ENCODE measurements around the gene HYLS1.

The HYLS1 gene

DNA sequence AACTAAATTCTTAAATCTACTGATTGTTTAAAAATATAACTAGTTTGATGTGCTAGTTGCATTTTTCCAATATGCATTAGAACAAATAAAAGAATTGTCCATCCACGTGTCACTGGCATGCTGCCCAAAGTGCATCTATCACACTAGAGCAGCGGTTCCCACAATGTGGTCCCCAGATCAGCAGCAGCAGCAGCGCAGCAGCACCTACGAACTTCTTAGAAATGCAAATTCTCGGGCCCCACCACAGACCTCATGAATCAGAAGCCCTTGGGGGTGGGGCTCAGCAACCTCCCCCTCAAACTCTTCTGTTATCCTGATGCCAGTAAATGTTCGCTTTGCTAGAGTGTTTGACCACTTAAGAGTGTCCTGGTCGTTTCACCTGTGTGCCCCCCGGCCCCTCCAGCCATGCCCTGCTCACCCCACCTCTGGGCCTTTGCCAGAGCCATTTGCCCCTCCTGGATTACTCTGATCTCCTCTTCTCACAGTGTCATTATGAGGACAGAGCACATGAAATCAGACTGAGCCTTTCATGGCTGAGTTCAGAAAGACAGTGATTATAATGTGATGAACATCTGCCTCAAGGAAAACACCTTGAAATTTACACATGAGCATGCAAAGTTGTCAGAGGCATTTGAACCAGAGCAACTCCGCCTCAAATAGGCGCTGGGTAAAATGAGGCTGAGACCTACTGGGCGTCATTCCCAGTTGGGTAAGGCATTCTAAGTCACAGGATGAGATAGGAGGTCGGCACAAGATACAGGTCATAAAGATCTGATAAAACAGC, 45.8 kb downstream of the HYLS1 start:
- DNase-seq (ENCODE audit: low read depth in 2 of 2): no peak

DNA sequence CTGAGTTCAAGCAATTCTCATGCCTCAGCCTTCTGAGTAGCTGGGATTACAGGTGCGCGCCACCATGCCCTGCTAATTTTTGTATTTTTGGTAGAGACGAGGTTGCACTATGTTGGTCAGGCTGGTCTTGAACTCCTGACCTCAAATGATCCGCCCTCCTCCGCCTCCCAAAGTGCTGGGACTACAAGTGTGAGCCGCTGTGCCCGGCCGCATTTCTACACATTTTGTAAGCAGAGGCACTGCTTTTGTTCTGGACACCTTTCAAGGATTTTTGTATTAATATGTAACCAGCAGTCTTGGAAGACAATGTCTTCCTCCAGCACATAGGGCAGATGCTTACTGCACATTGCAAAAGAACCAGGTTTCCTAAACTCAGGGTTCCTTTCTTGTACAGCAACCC, 47.0 kb downstream of the HYLS1 start:
- no peak for DNase-seq (ENCODE audit: low read depth in 2 of 2)

DNA sequence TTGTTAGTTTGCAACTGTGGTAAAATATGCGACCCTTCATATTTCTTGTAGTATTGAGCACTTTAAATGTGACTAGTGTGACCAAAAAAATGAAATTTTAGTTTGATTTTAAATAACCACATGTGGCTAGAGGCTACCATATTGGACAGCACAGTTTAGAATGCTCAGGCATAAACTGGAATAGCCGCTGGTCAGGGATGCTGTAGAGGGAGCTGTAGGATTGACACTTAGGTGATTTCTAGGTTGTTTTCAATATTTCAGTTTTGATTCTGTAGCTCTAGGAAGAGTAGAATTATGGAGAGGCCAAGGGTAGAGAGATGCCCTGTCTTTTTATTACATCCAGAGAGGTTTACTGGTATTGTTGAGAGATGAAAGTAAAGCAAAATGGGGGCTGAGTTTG, 47.6 kb downstream of the HYLS1 start:
- no peak for DNase-seq (ENCODE audit: low read depth in 2 of 2)

DNA sequence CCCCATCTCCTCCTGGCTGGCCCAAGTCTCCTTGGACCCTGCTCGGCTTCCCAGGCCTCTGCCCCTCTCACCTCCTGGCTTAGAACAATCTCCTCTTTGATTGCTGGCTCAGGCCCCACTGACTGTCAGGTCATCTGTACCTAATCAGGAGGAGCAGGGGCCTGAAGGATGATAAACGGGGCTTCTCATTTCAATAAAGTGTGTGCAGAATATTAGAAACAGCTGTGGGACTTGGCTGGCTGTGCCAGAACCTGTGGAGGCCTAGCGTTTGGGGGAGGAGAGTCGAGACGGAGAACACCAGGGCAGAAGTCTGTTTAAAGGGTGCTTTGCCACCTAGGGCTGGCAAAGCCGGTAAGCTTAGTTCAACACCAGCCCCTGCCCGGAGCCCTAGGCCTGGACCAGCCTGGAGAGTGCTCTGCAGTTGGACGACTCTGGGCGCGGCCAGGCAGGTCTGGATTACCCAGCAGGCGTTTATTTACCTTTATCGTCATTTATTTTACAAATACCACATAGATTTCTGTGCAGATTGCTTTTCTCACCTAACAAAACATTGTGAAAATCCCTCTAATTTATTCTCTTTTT, 48.2 kb downstream of the HYLS1 start:
- DNase-seq (ENCODE audit: low read depth in 2 of 2): no peak

DNA sequence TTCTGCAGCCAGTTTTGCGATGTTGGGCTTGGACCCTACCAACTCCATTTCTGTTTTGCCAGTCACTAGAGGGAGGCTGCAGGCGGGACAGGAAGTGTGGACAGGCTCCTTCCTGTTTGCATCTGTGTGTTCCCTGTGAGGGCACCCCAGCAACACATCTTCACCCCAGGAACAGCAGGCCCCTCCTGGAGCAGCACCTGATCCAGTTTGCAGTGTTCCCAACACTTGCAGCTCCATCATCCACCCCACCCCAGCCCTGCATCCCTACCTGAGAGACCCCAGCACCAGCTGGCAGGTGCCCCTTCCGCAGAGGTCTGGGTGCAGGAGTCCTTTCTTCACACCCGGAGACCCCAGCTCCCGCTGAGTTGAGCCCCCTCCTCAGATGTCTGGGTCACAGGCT, 51.0 kb downstream of the HYLS1 start:
- DNase-seq (ENCODE audit: low read depth in 2 of 2): no peak

DNA sequence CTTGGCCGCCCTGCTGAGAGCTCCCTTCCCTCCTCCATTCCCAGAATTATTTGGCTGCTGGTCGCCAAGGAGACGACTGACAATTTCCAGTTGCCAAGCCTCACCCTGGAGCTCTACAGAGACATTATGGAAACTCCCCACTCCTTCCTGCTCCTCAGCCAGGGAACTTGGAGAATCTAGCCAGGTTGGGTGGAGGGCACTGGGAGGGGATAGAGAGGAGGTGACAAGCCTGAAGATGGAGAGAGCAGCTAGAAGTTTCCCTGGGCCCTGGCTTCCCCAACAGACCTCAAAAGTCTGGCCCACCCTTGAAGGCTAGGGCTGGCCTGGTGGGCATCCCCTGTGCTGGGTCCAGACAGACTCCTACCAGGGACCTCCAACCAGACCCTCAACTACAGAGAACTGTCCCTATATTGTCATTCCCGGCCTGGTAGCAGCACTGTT, 51.6 kb downstream of the HYLS1 start:
- DNase-seq (ENCODE audit: low read depth in 2 of 2): no peak

DNA sequence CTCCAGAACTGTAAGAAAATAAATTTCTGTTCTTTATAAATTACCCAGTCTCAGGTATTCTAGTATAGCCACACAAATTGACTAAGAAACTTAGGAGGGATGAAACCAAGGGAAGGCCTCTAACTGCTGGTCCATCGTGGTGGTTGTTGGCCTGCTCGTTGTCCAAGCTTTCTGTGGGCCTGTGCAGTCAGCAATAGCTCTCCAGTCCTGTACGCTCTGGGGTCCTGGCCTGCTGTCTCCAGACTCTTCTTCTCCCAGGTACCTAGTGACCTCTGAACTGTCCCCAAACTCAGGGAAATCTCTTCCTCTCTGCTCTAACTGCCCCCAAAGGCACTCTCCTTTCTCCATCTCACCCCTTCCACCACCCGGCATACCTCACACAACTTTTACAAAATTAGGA, 52.7 kb downstream of the HYLS1 start:
- no peak for DNase-seq (ENCODE audit: low read depth in 2 of 2)

DNA sequence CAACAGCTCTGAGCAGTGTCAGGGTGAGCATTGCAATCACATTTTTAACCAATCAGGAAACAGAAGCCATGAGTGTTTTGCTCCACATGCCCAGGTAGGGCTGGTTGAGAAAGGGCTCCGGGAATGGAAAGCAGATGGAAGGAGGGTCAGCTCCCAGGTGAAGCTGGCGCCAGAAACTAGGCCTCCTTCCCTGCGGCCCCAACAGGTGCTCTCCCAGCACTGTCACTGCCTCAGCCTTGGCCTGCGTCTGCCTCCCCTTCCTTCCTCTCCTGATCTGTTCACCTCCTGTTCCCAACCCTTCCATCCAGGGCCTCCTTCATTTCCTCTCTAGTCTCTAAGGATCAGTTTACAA, 53.8 kb downstream of the HYLS1 start:
- no peak for DNase-seq (ENCODE audit: low read depth in 2 of 2)

DNA sequence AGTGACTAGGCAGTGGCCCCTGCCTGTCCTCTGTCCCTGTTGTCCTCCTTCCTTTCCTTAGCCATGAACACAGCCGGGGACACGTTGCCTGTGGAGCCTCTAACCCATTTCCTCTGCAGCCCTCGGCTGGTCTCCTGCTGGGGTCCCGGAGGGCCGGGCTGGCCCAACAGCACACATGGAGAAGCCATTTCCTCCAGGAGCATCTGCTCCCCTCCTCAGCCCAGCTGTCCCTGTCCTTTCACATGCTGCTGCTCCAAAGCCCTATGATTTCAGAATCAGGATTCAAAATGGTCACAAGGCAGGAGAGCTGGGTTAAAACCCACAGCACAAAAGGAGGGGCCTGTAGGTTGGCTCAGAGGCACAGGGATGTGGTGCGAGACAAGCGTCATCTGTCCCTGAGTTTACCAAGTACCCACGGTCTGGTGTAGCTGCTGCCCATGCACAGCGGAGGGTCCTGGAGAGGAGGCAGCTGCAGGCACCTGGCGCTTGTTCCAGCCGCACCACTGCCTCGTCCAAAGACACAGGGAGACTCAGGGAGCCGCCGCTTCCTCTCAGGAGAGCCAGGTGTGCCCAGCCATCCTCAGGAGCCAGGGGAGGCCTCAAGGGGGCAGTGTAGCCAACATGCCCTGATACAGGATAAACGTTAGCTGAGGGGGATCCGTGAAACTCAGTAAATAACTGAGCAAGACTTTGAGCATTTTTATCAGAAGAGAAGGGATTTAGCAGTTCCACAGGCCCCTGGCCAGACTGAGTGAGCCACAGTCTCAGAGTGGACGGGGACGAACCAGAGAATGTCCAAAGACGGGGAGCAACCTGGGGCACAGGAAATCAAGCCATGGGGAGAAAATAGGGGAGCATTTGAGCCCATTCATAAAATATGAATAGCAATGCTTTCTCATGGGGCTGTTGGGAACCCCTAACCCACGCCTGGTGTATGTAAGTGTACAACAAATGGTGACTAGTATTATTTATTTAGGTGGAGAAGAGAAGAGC, 54.4 kb downstream of the HYLS1 start:
- DNase-seq (ENCODE audit: low read depth in 2 of 2): peak; percentile 20 to 39

DNA sequence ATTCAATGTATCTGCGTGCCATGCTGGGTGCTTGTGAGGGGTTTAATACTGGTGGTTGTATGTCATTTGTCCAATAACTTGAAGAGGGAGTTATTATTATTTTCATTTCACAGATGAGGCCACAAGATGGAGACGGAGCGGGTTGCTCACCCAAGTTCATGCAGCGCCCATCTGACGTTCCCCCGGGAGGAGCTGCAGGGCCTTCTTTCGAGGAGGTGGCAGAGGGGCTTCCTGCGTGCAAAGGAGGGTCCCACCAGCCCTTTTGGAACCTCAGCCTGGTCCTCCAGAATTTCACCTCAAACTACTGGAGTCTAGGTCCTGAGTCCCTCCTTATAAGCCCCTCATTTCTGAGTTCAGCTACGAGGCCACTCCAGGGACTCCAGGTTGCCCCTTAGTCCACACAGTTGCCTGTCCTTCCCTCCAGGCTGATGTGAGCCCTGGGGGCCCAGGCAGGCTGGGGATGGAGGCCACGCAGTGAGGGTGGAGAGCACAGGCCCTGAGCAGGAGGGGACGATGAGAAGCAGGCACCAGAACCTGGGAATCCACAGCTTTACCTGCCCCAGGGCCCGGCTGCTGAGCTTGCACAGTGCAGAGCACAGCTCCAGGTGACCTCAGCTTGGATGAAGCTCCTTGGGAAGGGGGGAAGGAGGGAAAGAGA, 55.4 kb downstream of the HYLS1 start:
- no peak for DNase-seq (ENCODE audit: low read depth in 2 of 2)

DNA sequence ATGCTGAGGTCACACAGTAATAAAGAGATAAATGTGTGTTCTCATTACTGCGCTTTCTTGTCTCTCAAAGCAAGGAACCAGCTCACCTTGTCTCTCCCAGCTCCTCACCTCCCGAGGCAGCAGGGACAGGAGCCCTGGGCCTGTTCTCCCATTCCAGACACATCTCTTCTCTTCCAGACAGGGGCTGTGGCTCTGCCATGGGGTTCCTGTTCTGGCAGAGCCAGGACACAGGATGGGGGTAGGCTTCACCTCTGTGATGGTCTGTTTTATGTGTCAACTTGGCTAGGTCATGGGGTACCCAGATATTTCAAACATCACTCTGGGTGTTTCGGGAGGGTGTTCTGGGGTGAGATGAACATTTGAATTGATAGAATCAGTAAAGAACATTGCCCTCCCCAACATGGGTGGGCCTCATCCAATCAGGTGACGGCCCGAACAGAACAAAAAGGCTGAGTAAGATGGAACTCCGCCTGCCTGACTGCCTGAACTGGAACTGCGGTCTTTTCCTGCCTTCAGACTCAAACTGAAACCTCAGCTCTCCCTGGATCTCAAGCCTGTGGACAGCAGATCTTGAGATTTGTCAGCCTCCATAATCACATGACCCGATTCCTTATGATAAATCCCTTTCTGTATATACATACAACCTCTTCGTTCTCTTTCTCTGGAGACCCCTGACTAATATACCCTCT, 56.3 kb downstream of the HYLS1 start:
- DNase-seq (ENCODE audit: low read depth in 2 of 2): no peak

DNA sequence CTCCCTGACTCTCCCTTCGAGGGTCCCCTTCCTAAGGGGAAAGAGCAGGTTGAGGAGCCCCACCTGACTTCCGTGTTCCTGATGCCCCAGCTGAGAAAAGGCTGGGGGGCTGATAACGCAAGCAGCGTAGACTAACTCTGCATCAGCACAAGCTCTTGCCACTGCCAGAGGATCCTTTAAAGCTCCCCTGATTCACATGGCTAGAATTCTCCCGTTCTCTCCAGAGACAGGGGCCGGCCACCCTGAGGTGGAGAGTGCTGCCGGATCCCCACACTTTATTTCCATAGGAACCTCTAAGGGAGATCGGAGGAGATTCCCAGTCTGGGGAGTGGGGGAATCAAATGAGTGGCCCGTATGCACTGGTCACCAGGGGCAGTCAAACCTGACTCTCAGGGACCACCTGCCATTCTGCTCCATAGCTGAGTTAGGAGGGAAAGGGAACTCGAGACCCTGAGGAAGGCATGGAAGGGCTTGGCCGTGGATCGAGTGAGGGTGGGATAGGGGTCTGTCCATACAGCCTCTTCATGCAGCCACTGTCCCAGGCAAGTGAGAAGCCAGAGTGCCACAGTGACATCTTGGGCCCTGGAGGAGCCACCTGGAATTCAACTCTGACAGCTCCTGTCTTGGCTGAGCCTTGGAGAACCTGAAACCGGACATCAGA, 57.0 kb downstream of the HYLS1 start:
- no peak for DNase-seq (ENCODE audit: low read depth in 2 of 2)

DNA sequence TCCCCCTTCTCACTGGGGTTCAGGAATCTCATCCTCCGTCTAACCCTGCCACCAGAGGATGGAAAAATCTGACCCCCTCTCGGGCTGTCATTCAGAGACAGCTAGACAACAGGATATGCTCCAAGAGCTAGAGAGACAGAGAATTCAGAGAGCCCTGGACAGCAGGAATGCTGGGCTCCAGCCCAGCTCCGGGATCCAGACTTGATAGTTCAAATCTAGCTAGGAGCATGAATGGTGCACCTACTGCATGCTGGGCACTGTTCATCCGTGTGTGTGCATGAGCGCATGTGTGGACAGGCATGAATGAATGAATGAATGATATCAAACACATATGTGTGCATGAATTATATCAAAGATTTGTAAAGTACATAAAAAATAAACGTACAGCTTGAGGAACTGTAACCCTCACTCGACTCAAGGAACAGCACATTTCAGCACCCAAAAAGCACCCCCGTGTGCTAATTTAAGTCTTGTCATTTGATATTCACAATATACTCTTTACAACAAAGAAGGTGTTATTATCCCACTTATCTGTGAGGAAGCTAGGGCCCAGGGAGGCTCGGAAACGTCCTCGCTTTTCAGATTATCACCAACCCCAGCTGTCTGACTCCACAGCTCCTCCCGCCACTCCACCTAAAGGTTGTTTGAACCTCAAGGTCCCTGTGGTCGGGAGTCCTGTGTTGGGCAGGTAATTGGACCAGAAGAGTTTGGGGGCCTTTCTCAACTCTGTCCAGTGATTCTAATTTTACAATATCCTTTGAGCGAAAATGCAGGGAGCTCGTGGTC, 57.7 kb downstream of the HYLS1 start:
- no peak for DNase-seq (ENCODE audit: low read depth in 2 of 2)

DNA sequence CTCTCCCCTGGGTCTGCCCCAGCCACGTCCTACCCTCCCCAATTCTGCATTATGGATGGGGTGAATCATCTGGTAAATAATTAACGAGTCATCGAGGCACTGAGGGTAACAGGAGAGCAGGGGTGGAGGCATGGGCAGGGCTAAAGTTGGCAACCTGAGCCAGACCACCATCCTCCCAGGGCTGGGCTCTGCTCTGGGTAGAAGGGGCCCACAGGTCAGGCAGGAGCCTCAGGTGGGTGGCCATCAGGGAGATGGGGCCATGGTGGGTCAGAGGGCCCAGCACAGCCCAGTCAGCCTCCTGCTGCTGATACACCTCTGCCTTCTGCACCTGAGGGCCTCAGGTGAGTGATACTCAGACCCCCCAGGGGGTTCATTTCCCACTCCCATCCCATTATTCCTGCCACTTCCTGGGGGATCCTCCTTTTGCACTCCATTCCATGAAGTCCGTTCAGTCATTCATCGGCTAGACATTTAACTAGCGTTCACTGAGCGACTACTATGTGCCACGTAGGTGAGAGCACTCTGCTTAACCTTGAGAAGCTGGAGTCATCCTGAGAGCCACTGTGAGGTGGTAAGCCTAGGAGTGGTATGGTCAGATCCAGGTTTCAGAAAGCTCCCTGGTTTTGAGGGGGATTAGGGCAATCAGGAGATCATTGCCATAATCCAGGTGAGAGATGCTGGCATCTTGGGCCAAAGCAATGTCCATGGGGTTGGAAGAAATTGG, 58.5 kb downstream of the HYLS1 start, which contains the start of gene VSIG10L2:
VSIG10L2 (plus strand) TSS at position 248 of the 724 bp plus-strand sequence; CDS start at position 260, 12 bp downstream.
- DNase-seq (ENCODE audit: low read depth in 2 of 2): no peak

DNA sequence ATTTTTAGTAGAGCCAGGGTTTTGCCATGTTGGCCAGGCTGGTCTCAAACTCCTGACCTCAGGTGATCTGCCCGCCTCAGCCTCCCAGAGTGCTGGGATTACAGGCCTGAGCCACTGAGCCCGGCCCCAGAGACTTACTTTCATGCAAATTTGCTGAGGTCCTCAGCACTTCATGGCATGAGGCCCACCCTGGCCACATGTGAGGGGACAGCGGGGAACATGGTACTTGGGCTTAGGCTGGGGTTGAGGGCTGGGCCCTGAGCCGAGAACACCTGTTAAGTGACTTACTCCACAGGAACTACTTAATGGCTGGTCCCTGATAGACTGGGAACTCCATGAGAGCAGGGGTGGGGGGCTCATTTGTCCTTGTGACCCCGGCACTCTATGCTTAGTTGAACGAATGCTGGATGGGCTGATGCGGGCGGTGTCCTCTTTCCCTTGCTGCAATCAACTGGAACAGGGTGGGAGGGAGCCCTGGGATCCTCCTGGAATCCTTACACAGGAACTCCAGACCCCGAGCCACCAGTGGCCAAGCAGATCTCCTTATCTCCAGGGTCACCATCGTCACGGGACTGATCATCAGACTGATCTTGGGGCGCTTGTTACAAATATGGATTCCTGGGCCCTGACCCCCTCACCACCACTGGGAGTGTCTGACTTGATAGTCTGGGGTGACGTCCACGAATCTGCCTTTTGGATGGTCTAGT, 59.4 kb downstream of the HYLS1 start:
- DNase-seq (ENCODE audit: low read depth in 2 of 2): no peak

DNA sequence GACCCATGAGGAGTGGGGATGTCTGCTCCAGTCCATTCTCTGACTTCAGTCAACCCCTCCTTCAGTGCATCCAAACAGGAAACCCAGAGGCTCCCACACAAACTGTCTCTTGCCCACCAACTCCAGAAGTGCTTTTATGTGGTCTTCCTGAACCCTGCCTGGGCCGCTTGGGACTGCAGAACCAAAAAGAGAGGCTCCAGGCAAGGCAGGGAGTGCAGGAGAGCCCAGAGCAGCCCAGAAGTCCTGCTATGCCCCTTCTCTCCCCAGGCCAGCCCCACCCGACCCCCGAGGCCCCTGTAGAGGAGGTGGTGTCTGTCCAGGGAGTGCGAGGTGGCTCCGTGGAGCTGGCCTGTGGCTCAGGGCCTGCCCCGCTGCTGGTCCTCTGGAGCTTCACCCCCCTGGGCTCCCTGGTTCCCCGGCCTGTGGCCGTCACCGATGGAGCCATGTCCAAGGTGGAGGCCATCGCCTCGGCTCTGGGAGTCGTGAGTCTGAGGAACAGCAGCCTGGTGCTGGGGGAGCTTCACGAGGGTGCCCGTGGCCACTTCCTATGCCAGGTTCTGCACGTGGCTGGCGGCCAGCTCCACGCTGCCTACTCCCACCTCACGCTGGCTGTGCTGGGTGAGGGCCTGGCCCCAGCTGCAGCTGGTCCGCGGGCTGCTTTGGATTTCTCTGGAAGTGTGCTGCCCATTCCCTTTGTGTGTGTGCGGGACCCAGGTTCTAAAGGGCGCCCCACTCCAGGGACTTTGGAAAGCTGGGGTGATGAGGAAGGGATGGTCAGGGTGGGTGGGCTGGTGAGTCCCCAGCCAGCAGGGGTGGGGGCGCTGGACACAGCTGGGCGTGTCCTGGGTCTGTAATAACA, 60.2 kb downstream of the HYLS1 start:
- DNase-seq (ENCODE audit: low read depth in 2 of 2): no peak

DNA sequence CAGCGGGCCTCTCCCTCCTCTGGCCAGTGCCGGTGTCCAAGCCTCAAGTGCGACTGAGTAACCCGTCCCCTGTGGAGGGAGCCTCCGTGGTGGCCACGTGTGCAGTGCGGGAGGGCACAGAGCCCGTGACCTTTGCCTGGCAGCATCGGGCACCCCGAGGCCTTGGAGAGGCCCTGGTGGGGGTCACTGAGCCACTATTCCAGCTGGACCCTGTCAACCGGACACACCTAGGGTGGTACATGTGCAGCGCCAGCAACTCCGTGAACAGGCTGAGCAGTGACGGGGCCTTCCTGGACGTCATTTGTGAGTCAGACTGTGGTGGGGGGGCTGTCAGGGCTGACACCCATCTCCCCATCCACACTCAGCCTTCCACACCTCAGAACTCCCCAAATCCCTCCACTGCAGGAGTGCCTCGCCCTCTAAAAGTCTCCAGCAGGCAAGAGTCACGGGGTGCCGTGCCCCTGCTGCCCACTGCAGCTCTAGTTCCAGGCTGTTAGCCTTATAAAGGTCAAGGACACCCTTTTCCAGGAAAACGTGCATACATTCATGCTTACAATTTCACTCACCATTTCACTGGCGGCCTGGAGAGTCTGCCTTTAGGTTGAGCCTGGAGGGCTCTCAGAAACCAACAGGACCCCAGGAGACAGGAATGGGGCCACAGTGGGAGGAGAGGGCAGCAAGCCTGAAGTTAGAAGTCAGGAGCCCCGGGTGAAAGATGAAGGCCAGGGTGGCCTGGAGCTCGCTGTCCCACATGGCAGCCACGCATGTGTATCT, 61.0 kb downstream of the HYLS1 start:
- DNase-seq (ENCODE audit: low read depth in 2 of 2): no peak
